ENCODE data around the gene PTGFRN.

PTGFRN gene

GRCh38 chr1:116991918-116992317, 82.2 kb downstream of the PTGFRN start:
- Histone ChIP-seq H2BK15ac (ENCODE audit: low read length) (no peak overlapping the region), H3K4me3 (ENCODE audit: low read length in 2 of 2) (no peak overlapping the region), H3K27ac (replicated peaks; ENCODE audit: low read length) (no peak overlapping the region), H3K18ac (ENCODE audit: low read length) (no peak overlapping the region), H3K4ac (ENCODE audit: low read length) (no peak overlapping the region), H2BK12ac (ENCODE audit: low read length) (no peak overlapping the region), H2AK5ac (ENCODE audit: low read depth, low read length) (no peak overlapping the region), H2AFZ (ENCODE audit: low read length) (no peak overlapping the region), H4K91ac (ENCODE audit: low read depth, low read length, poor library complexity) (no peak overlapping the region), H3K27me3 (ENCODE audit: control insufficient read depth in 3 of 3, insufficient read depth in 3 of 3, low read depth in 1 of 3, low read length in 3 of 3) (no peaks in the 10 kb centered on the region), H3K36me3 (replicated peaks in 1 of 2; ENCODE audit: control insufficient read depth in 2 of 2, insufficient read depth in 2 of 2, low read length in 2 of 2) (peaks cover 0 to 47% of the 10 kb centered on the region in 2 donors), H3K9ac (ENCODE audit: low read depth, low read length, poor library complexity) (no peak overlapping the region), H3K4me2 (ENCODE audit: insufficient read depth, low read length, poor library complexity, severe bottlenecking) (no peak overlapping the region), H4K8ac (ENCODE audit: low read depth, low read length) (no peak overlapping the region), H2BK5ac (ENCODE audit: low read length) (no peak overlapping the region), H3K23ac (ENCODE audit: low read depth, low read length, poor library complexity) (no peak overlapping the region), H3K4me1 (ENCODE audit: control insufficient read depth in 2 of 2, insufficient read depth in 1 of 2, low read depth in 1 of 2, low read length in 2 of 2) (peaks cover 0 to 4% of the 10 kb centered on the region in 2 donors), H3K79me1 (ENCODE audit: low read depth, low read length) (no peaks in the 10 kb centered on the region), H2BK120ac (ENCODE audit: low read depth, low read length) (no peak overlapping the region), H3K14ac (ENCODE audit: low read length) (no peak overlapping the region), H3K9me3 (replicated peaks in 1 of 2; ENCODE audit: control insufficient read depth in 2 of 2, insufficient read depth in 1 of 2, low read depth in 1 of 2, low read length in 2 of 2) (peaks cover 2 to 10% of the 10 kb centered on the region in 2 donors)
- no CpG with 5 or more reads among the region's 1 CpG for WGBS, 2 donors (ENCODE audit: extremely low coverage in 2 of 2, insufficient read length in 2 of 2, insufficient replicate concordance in 1 of 2)
- no peak for DNase-seq (ENCODE audit: low spot score)

- no peaks in the 10 kb centered on the region for H3K79me1 ChIP-seq (ENCODE audit: low read depth, low read length)
- no peak overlapping the region for H3K27ac ChIP-seq (replicated peaks; ENCODE audit: low read length)
- H3K4ac ChIP-seq (ENCODE audit: low read length): no peak overlapping the region
- no peak overlapping the region for H3K4me3 ChIP-seq (ENCODE audit: low read length in 2 of 2)
- H4K8ac ChIP-seq (ENCODE audit: low read depth, low read length): no peak overlapping the region
- no peak overlapping the region for H3K18ac ChIP-seq (ENCODE audit: low read length)
- DNase-seq (ENCODE audit: low spot score): no peak
- no peaks in the 10 kb centered on the region for H3K27me3 ChIP-seq (ENCODE audit: control insufficient read depth in 3 of 3, insufficient read depth in 3 of 3, low read depth in 1 of 3, low read length in 3 of 3)
- H3K23ac ChIP-seq (ENCODE audit: low read depth, low read length, poor library complexity): no peak overlapping the region
- no peak overlapping the region for H2BK120ac ChIP-seq (ENCODE audit: low read depth, low read length)
- H3K9me3 ChIP-seq (replicated peaks in 1 of 2; ENCODE audit: control insufficient read depth in 2 of 2, insufficient read depth in 1 of 2, low read depth in 1 of 2, low read length in 2 of 2): peaks cover 2 to 10% of the 10 kb centered on the region in 2 donors
- WGBS, 2 donors (ENCODE audit: extremely low coverage in 2 of 2, insufficient read length in 2 of 2, insufficient replicate concordance in 1 of 2): no CpG with 5 or more reads among the region's 7 CpGs
- H2BK12ac ChIP-seq (ENCODE audit: low read length): no peak overlapping the region
- no peak overlapping the region for H3K14ac ChIP-seq (ENCODE audit: low read length)
- no peak overlapping the region for H4K91ac ChIP-seq (ENCODE audit: low read depth, low read length, poor library complexity)
- no peak overlapping the region for H2AK5ac ChIP-seq (ENCODE audit: low read depth, low read length)
- no peak overlapping the region for H2BK5ac ChIP-seq (ENCODE audit: low read length)
- peaks cover 0 to 36% of the 10 kb centered on the region in 2 donors for H3K36me3 ChIP-seq (replicated peaks in 1 of 2; ENCODE audit: control insufficient read depth in 2 of 2, insufficient read depth in 2 of 2, low read length in 2 of 2)
- H2BK15ac ChIP-seq (ENCODE audit: low read length): no peak overlapping the region
- no peak overlapping the region for H3K4me2 ChIP-seq (ENCODE audit: insufficient read depth, low read length, poor library complexity, severe bottlenecking)
- no peak overlapping the region for H3K9ac ChIP-seq (ENCODE audit: low read depth, low read length, poor library complexity)
- H3K4me1 ChIP-seq (ENCODE audit: control insufficient read depth in 2 of 2, insufficient read depth in 1 of 2, low read depth in 1 of 2, low read length in 2 of 2): no peaks in the 10 kb centered on the region
- H2AFZ ChIP-seq (ENCODE audit: low read length): no peak overlapping the region
Measured at GRCh38 chr1:116993286-116993685, 83.6 kb downstream of the PTGFRN start.

GRCh38 chr1:116994411-116994810, 84.7 kb downstream of the PTGFRN start:
- Histone ChIP-seq H3K4me2 (ENCODE audit: insufficient read depth, low read length, poor library complexity, severe bottlenecking) (no peak overlapping the region), H2BK15ac (ENCODE audit: low read length) (no peak overlapping the region), H3K4me3 (ENCODE audit: low read length in 2 of 2) (no peak overlapping the region), H4K91ac (ENCODE audit: low read depth, low read length, poor library complexity) (no peak overlapping the region), H3K79me1 (ENCODE audit: low read depth, low read length) (no peaks in the 10 kb centered on the region), H3K27me3 (ENCODE audit: control insufficient read depth in 3 of 3, insufficient read depth in 3 of 3, low read depth in 1 of 3, low read length in 3 of 3) (no peaks in the 10 kb centered on the region), H2AK5ac (ENCODE audit: low read depth, low read length) (no peak overlapping the region), H3K9me3 (replicated peaks in 1 of 2; ENCODE audit: control insufficient read depth in 2 of 2, insufficient read depth in 1 of 2, low read depth in 1 of 2, low read length in 2 of 2) (peaks cover 2 to 10% of the 10 kb centered on the region in 2 donors), H2BK12ac (ENCODE audit: low read length) (no peak overlapping the region), H3K18ac (ENCODE audit: low read length) (no peak overlapping the region), H4K8ac (ENCODE audit: low read depth, low read length) (no peak overlapping the region), H3K27ac (replicated peaks; ENCODE audit: low read length) (no peak overlapping the region), H3K23ac (ENCODE audit: low read depth, low read length, poor library complexity) (no peak overlapping the region), H3K4ac (ENCODE audit: low read length) (no peak overlapping the region), H3K14ac (ENCODE audit: low read length) (no peak overlapping the region), H3K4me1 (ENCODE audit: control insufficient read depth in 2 of 2, insufficient read depth in 1 of 2, low read depth in 1 of 2, low read length in 2 of 2) (no peaks in the 10 kb centered on the region), H3K9ac (ENCODE audit: low read depth, low read length, poor library complexity) (no peak overlapping the region), H2BK120ac (ENCODE audit: low read depth, low read length) (no peak overlapping the region), H2BK5ac (ENCODE audit: low read length) (no peak overlapping the region), H2AFZ (ENCODE audit: low read length) (no peak overlapping the region), H3K36me3 (replicated peaks in 1 of 2; ENCODE audit: control insufficient read depth in 2 of 2, insufficient read depth in 2 of 2, low read length in 2 of 2) (peaks cover 0 to 31% of the 10 kb centered on the region in 2 donors)
- no CpG with 5 or more reads among the region's 2 CpGs for WGBS, 2 donors (ENCODE audit: extremely low coverage in 2 of 2, insufficient read length in 2 of 2, insufficient replicate concordance in 1 of 2)
- no peak for DNase-seq (ENCODE audit: low spot score)

GRCh38 chr1:116997066-116997465, 87.3 kb downstream of the PTGFRN start:
- no peak for DNase-seq (ENCODE audit: low spot score)
- H2BK15ac ChIP-seq (ENCODE audit: low read length): no peak overlapping the region
- no peak overlapping the region for H3K18ac ChIP-seq (ENCODE audit: low read length)
- peaks cover 0 to 4% of the 10 kb centered on the region in 2 donors for H3K36me3 ChIP-seq (replicated peaks in 1 of 2; ENCODE audit: control insufficient read depth in 2 of 2, insufficient read depth in 2 of 2, low read length in 2 of 2)
- no peak overlapping the region for H2BK5ac ChIP-seq (ENCODE audit: low read length)
- no peak overlapping the region for H3K23ac ChIP-seq (ENCODE audit: low read depth, low read length, poor library complexity)
- no peak overlapping the region for H3K14ac ChIP-seq (ENCODE audit: low read length)
- H3K4me1 ChIP-seq (ENCODE audit: control insufficient read depth in 2 of 2, insufficient read depth in 1 of 2, low read depth in 1 of 2, low read length in 2 of 2): no peaks in the 10 kb centered on the region
- no peak overlapping the region for H4K8ac ChIP-seq (ENCODE audit: low read depth, low read length)
- no peaks in the 10 kb centered on the region for H3K79me1 ChIP-seq (ENCODE audit: low read depth, low read length)
- no peak overlapping the region for H3K27ac ChIP-seq (replicated peaks; ENCODE audit: low read length)
- H2BK120ac ChIP-seq (ENCODE audit: low read depth, low read length): no peak overlapping the region
- H3K4ac ChIP-seq (ENCODE audit: low read length): no peak overlapping the region
- no peak overlapping the region for H2BK12ac ChIP-seq (ENCODE audit: low read length)
- H3K4me2 ChIP-seq (ENCODE audit: insufficient read depth, low read length, poor library complexity, severe bottlenecking): no peak overlapping the region
- no CpG with 5 or more reads among the region's 1 CpG for WGBS, 2 donors (ENCODE audit: extremely low coverage in 2 of 2, insufficient read length in 2 of 2, insufficient replicate concordance in 1 of 2)
- H2AFZ ChIP-seq (ENCODE audit: low read length): no peak overlapping the region
- no peak overlapping the region for H3K4me3 ChIP-seq (ENCODE audit: low read length in 2 of 2)
- H2AK5ac ChIP-seq (ENCODE audit: low read depth, low read length): no peak overlapping the region
- no peak overlapping the region for H4K91ac ChIP-seq (ENCODE audit: low read depth, low read length, poor library complexity)
- H3K9ac ChIP-seq (ENCODE audit: low read depth, low read length, poor library complexity): no peak overlapping the region
- H3K27me3 ChIP-seq (ENCODE audit: control insufficient read depth in 3 of 3, insufficient read depth in 3 of 3, low read depth in 1 of 3, low read length in 3 of 3): no peaks in the 10 kb centered on the region
- H3K9me3 ChIP-seq (replicated peaks in 1 of 2; ENCODE audit: control insufficient read depth in 2 of 2, insufficient read depth in 1 of 2, low read depth in 1 of 2, low read length in 2 of 2): peaks cover 2 to 4% of the 10 kb centered on the region in 2 donors

Measured in neuronal stem cell (in vitro differentiated cells).